Raji (cell line): ENCODE data around the gene CAPZB.
A peak's percentile ranks its signal among the peaks of the same experiment; 100 is the strongest.

Source experiments
- POLR2A ChIP-seq: IDR thresholded peaks from 2 replicates; pipeline ENCODE4 v1.6.1; 2011; ENCODE audit warnings: low read depth, low read length, control low read depth; ENCODE audit not compliant: insufficient read depth

CAPZB gene

GRCh38 chr1:19485362-19486187 is at the start of gene CAPZB:
Gene CAPZB (minus strand): TSS chr1:19485539. CDS start chr1:19485438, 101 bp downstream.
- TF ChIP-seq POLR2A: peak; percentile 96

DNA sequence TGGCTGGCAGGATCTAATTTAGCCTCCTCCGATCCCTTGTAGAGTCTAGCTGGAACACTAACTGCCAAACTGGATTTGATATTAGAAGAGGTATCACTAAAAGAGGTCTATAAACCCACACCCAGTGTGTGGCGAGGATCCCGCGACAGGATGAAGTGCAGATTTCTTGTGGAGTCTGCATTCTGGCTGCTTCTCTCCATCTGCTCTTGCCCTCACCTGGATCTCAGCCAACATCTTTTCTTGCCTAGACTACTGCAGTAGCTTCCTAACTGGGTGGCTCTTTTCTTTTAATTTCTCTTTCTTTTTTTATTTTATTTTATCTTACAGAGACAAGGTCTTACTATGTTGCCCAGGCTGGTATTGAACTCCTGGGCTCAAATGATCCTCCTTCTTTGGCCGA is 48.9 kb upstream of the CAPZB start:
- no peak for TF ChIP-seq POLR2A

DNA sequence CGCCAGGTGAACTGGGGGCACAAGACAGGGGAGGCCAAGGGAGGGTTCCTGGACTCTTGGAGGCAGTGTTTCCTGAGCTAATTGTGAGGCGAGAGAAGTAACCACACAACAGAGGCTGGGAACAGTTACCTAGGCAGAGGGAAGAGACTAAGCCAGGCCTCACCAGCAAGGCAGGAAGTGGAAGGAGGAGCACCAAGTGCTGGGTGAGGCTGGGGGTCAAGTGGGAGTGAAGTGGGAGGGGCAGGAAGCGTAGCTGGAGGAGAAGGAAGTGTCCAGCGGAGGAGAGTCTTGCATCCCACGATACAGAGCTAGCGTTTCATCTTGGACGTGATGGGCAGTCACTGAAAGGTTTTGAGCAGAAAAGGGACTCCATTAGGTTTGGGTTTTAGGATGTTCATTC is 48.3 kb upstream of the CAPZB start:
- TF ChIP-seq POLR2A: no peak

- TF ChIP-seq POLR2A: no peak
These were observed 47.2 kb upstream of the CAPZB start for GRCh38 chr1:19532519-19532918.

- no peak for TF ChIP-seq POLR2A
These were observed 44.3 kb upstream of the CAPZB start for GRCh38 chr1:19529664-19530063.

- no peak for TF ChIP-seq POLR2A
These were observed 43.1 kb upstream of the CAPZB start for GRCh38 chr1:19528438-19528837.

DNA sequence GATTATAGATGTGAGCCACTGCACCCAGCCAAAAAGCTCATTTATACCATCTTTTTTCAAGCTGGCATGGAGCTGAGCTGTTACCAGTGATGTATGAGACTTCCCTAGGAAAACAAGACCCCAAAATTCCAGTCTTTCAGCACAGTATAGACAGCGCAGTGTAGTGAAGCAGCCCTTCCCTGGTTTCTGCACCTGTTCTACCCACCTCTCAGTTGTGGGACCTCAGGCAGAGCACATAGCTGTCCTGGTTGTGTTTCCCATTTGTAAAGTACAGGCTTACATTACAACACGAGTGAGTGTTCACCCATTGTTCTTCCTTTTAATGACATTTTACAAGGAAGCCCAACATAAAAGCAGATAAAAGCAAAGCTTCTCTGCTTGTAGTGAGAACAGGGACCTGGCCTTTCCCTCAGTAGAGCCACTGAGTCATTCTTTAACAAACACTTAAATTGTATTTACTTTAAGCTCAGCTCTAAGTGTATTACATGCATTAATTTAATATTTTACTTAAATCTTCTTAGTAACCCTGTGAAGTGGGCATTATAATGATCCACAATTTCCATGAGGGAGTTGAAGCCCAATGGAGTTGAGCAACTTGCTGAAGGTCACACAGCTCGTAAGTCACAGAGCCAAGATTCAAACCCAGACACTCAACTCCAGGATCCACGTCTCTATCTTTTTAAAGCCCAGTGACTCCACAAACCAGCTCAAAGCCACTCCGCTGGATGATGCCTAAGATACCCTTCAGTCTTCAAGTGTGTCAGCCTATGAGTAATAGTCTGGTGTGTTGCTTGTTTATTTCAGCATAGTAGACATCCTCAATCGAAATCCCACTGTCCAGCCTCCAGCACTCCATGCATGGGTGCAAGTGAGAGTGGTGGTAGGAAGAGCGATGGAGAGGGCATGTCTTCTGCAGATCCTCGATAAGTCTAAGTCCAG is 40.5 kb upstream of the CAPZB start:
- TF ChIP-seq POLR2A: no peak

GRCh38 chr1:19524791-19525190 is 39.5 kb upstream of the CAPZB start:
- no peak for TF ChIP-seq POLR2A

- no peak for TF ChIP-seq POLR2A
These were observed 36.1 kb upstream of the CAPZB start for GRCh38 chr1:19521411-19521810.

DNA sequence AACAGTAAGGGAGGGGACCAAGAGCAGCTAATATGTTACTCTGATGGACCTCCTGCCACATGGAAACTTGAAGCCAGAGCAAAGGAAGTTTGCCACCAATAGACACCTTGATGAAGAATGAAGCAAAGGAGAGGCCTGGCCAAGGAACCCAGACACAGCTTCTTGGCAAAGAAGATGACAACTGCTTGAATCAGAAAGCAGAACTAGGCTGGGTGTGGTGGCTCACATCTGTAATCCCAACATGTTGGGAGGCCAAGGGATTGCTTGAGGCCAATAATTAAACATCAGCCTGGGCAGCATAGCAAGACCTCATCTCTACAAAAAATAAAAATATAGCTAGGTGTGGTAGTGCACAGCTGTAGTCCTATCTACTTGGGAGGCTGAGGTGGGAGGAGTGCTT is 31.7 kb upstream of the CAPZB start:
- no peak for TF ChIP-seq POLR2A

DNA sequence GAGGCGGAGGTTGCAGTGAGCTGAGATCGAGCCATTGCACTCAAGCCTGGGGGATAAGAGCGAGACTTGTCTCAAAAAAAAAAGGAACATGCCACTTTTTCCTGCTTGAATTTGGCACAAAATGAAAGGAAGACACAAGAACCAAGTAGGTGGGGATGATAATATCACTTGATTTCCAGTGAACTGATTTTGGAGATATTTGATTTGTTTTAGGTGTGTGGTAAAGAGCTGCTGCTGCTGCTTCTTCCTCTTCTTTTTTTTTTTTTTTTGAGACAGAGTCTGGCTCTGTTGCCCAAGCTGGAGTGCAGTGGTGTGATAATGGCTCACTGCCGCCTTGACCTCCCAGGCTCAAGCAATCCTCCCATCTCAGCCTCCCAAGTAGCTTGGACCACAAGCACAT is 29.9 kb upstream of the CAPZB start:
- no peak for TF ChIP-seq POLR2A

- no peak for TF ChIP-seq POLR2A
These were observed 29.1 kb upstream of the CAPZB start for GRCh38 chr1:19514391-19514831.

DNA sequence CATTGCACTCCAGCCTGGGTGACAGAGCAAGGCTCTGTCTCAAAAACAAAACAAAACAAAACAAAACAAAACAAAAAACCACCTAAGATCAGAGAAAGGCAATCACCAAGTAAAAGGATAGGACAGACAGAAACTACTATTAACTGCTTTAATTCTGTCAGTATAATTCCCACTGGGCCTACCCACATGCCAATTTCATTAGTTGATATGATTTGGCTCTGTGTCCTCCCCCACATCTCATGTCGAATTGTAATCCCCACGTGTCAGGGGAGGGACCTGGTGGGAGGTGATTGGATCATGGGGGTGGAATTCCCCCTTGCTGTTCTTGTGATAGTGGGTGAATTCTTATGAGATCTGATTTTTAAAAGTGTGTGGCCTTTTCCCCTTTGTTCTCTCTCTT is 27.2 kb upstream of the CAPZB start:
- no peak for TF ChIP-seq POLR2A

- no peak for TF ChIP-seq POLR2A
These were observed 25.8 kb upstream of the CAPZB start for GRCh38 chr1:19511116-19511515.

- TF ChIP-seq POLR2A: no peak
These were observed 22.2 kb upstream of the CAPZB start for GRCh38 chr1:19507516-19507915.
